IMR-90 (cell line): ENCODE measurements around the gene PPP1R12B. TPM values are rescaled to one million over a fixed set of nuclear protein-coding genes. Genes with fewer than 3 reads are reported as not detected.
"Not testable (repeated sequence)": the region's sequence is repeated elsewhere in the genome, so short reads cannot be mapped to it uniquely, and the experiment has no call there.

Source experiments
- ATAC-seq: fragments of 200-7000 bp; cut with Tn5 transposase; 2 replicates; pipeline ENCODE4 v1.9.1; 2020; ENCODE audit warnings: low read depth, mild to moderate bottlenecking, moderate library complexity
- BruUV-seq: library from RNA; stranded (reverse); fragments of 400-500 nt; replicated peaks from 2 replicates; lab custom pipeline; 2021; lab: Mats Ljungman, UMichigan
- CTCF ChIA-PET: fragments of 300-600 bp; formaldehyde crosslinking; extraction: SDS; loops from one replicate; lab custom pipeline; 2021; ENCODE audit warnings: antibody characterized with exemption; lab: Yijun Ruan, JAX
- POLR2A ChIA-PET: fragments of 300-600 bp; sonication (Branson Sonifier 250); formaldehyde crosslinking; loops from one replicate; lab custom pipeline; 2022; ENCODE audit warnings: antibody characterized with exemption; ENCODE audit not compliant: unreplicated experiment; lab: Charles Lee
- DNase-seq: peaks from one replicate; pipeline ENCODE4 v3.0.0; 2013
- H2AFZ ChIP-seq: replicated peaks from 2 replicates; pipeline ENCODE3; 2013; ENCODE audit warnings: low read length, mild to moderate bottlenecking; ENCODE audit not compliant: poor library complexity
- H2AK5ac ChIP-seq: 2 replicates; pipeline ENCODE4 v1.6.1; 2013; ENCODE audit warnings: low read depth, low read length, inconsistent platforms
- H2AK9ac ChIP-seq: replicated peaks from 2 replicates; pipeline ENCODE3; 2013; ENCODE audit warnings: mild to moderate bottlenecking, low read depth, low read length, moderate library complexity; ENCODE audit not compliant: poor library complexity
- H2BK120ac ChIP-seq: 2 replicates; pipeline ENCODE4 v1.6.1; 2013; ENCODE audit warnings: low read depth, low read length, inconsistent platforms
- H2BK15ac ChIP-seq: 3 replicates; pipeline ENCODE4 v1.6.1; 2013; ENCODE audit warnings: low read depth, low read length, inconsistent platforms
- H2BK20ac ChIP-seq: 2 replicates; pipeline ENCODE4 v1.6.1; 2013; ENCODE audit warnings: low read depth, mild to moderate bottlenecking, inconsistent platforms, low read length, moderate library complexity
- H2BK5ac ChIP-seq: 2 replicates; pipeline ENCODE4 v1.6.1; 2013; ENCODE audit warnings: mild to moderate bottlenecking, low read depth, low read length, inconsistent platforms; ENCODE audit not compliant: poor library complexity, severe bottlenecking
- H3K14ac ChIP-seq: replicated peaks from 2 replicates; pipeline ENCODE4 v1.6.1; 2013; ENCODE audit warnings: low read depth, low read length, inconsistent platforms
- H3K18ac ChIP-seq: 2 replicates; pipeline ENCODE4 v1.6.1; 2013; ENCODE audit warnings: low read depth, low read length, control low read depth
- H3K23ac ChIP-seq: 2 replicates; pipeline ENCODE4 v1.6.1; 2013; ENCODE audit warnings: low read depth, low read length, inconsistent platforms
- H3K27ac ChIP-seq: 2 replicates; pipeline ENCODE4 v1.5.1; 2013; ENCODE audit warnings: mild to moderate bottlenecking, control low read depth, low read length; ENCODE audit not compliant: insufficient read depth
- H3K27me3 ChIP-seq: 2 replicates; pipeline ENCODE4 v1.6.1; 2013; ENCODE audit warnings: low read length; ENCODE audit not compliant: control insufficient read depth, insufficient read depth
- H3K36me3 ChIP-seq: 2 replicates; pipeline ENCODE4 v1.6.1; 2013; ENCODE audit warnings: low read length, mixed read lengths; ENCODE audit not compliant: control insufficient read depth, insufficient read depth
- H3K4ac ChIP-seq: 2 replicates; pipeline ENCODE4 v1.6.1; 2013; ENCODE audit warnings: low read depth, low read length, inconsistent platforms
- H3K4me1 ChIP-seq: 2 replicates; pipeline ENCODE4 v1.6.1; 2013; ENCODE audit warnings: low read length, mixed read lengths; ENCODE audit not compliant: control insufficient read depth, insufficient read depth
- H3K4me2 ChIP-seq: 2 replicates; pipeline ENCODE4 v1.6.1; 2013; ENCODE audit warnings: low read depth, mild to moderate bottlenecking, control low read depth, low read length, moderate library complexity
- H3K4me3 ChIP-seq: 2 replicates; pipeline ENCODE4 v1.5.1; 2013; ENCODE audit warnings: low read depth, mild to moderate bottlenecking, control low read depth, low read length, moderate library complexity; ENCODE audit not compliant: insufficient read depth
- H3K56ac ChIP-seq: 2 replicates; pipeline ENCODE4 v1.6.1; 2013; ENCODE audit warnings: low read length, inconsistent platforms; ENCODE audit not compliant: insufficient read depth; ENCODE audit errors: extremely low read depth
- H3K79me1 ChIP-seq, 2 experiments: 2 replicates each; pipeline ENCODE4 v1.6.1; 2013; ENCODE audit warnings: low read length in 2 of 2, inconsistent platforms in 1 of 2, low read depth in 1 of 2
- H3K9ac ChIP-seq: 2 replicates; pipeline ENCODE4 v1.6.1; 2013; ENCODE audit warnings: low read depth, low read length, control low read depth
- H3K9me1 ChIP-seq: 2 replicates; pipeline ENCODE4 v1.6.1; 2013; ENCODE audit warnings: low read length, inconsistent platforms; ENCODE audit not compliant: insufficient read depth
- H3K9me3 ChIP-seq: 2 replicates; pipeline ENCODE4 v1.6.1; 2013; ENCODE audit warnings: low read length; ENCODE audit not compliant: control insufficient read depth, insufficient read depth
- H4K20me1 ChIP-seq: 2 replicates; pipeline ENCODE4 v1.6.1; 2013; ENCODE audit warnings: low read length, inconsistent platforms; ENCODE audit not compliant: insufficient read depth
- H4K5ac ChIP-seq: 2 replicates; pipeline ENCODE4 v1.6.1; 2013; ENCODE audit warnings: mild to moderate bottlenecking, low read depth, low read length, control low read depth
- H4K8ac ChIP-seq, 2 experiments: 2 replicates each; pipeline ENCODE4 v1.6.1; 2013; ENCODE audit warnings: low read depth in 2 of 2, low read length in 2 of 2, control low read depth in 1 of 2, inconsistent platforms in 1 of 2
- H4K91ac ChIP-seq: 2 replicates; pipeline ENCODE4 v1.6.1; 2013; ENCODE audit warnings: low read depth, low read length, inconsistent platforms; ENCODE audit not compliant: insufficient read depth
- WGBS, 2 experiments: methylation state at CpG; one replicate each; pipeline versions ENCODE4 v1.1.5 to v1.1.7; 2013; ENCODE audit warnings: missing lambda C conversion rate in 2 of 2; ENCODE audit not compliant: insufficient read length in 1 of 2; ENCODE audit errors: extremely low coverage in 2 of 2; 5-methylcytosine and 5-hydroxymethylcytosine counted together
- dilution Hi-C: fragments of 300-500 bp; cut with HindIII; formaldehyde crosslinking; loops from one replicate; pipeline ENCODE4 v1.14.3; 2018; ENCODE audit warnings: low sequenced_read_pairs; ENCODE audit not compliant: unreplicated experiment
- in situ Hi-C: fragments of 300-500 bp; cut with MboI; formaldehyde crosslinking; loops from 3 replicates; pipeline ENCODE4 v1.14.3; 2019; ENCODE audit warnings: low sequenced_read_pairs, inconsistent platforms, mixed read lengths
- intact Hi-C: fragments of 100-400 bp; cut with micrococcal nuclease; formaldehyde crosslinking; loops from 2 replicates; pipeline ENCODE4 v1.10.0; 2022
- polyA plus RNA-seq, 3 experiments: library from polyadenylated mRNA; depleted of rRNA; stranded (reverse); fragments of >200 nt; gene quantifications; 2 replicates each; pipeline ENCODE4 v1.2.3, GENCODE V29; 2012; ENCODE audit warnings: low replicate concordance in 1 of 3
- total RNA-seq: library from RNA; depleted of rRNA; stranded (reverse); fragments of >200 nt; gene quantifications from 2 replicates; pipeline ENCODE4 v1.2.3, GENCODE V29; 2012

Gene PPP1R12B
- total and polyA plus RNA-seq, 2 of the 4 experiments (the other 2 are of a cell fraction): 8.5 to 12.0 TPM

DNA sequence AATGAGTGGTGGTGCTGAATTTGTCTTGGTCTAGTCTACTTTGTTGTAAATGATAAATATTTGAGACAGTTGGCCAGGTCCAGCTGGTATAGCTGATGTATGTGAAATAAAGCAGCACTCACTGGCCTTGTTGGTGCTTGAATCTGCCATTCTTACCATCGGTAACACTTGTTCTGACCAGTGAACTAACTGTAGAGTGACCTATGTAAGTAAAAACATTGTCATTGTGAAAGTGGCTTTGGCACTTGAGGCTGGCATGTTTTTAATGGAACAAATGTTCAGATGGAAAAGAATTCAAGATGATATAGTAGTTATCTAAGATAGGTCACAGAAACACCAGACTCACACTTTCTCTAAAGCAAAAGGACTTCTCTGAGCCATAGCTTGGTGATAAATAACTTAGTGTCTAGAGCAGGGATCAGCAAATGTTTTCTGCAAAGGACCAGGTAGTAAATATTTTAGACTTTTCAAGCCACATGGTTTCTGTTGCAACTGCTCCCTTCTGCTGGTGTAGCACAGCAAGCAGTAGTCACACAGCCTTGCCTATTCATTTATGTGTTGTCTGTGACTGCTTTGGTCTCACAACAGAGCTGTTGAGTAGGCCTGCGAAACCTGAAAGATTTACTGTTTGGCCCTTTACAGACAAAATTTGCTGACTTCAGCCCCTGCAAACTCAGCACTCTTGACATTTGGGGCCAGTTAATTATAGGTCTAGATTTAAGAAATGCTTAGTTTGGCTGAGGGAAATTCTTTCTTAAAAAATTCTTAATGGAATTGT is 124.0 kb downstream of the PPP1R12B start:
- H2BK120ac ChIP-seq, in situ Hi-C loops, ATAC-seq, H4K91ac ChIP-seq, H2BK20ac ChIP-seq, H2BK5ac ChIP-seq, H2AK5ac ChIP-seq, H3K79me1 ChIP-seq, H4K20me1 ChIP-seq, H2AK9ac ChIP-seq, H3K36me3 ChIP-seq, H3K27ac ChIP-seq, H3K56ac ChIP-seq, BruUV-seq, H3K4ac ChIP-seq, H3K4me3 ChIP-seq, H3K9ac ChIP-seq, H3K18ac ChIP-seq, DNase-seq, H4K5ac ChIP-seq, H4K8ac ChIP-seq, H3K4me2 ChIP-seq, H3K9me3 ChIP-seq, H2AFZ ChIP-seq, H3K27me3 ChIP-seq, H3K4me1 ChIP-seq, H3K9me1 ChIP-seq, H3K23ac ChIP-seq, intact Hi-C loops, H3K14ac ChIP-seq, dilution Hi-C loops: not testable (repeated sequence)
- ChIA-PET CTCF (interaction anchor here (0.6 kb wide), 1 partner anchor 129 kb away, joined by 3 read pairs; no protein-coding TSS in a partner anchor), POLR2A (interaction anchor here (0.6 kb wide), 1 partner anchor 308 kb away, joined by 7 read pairs; no protein-coding TSS in a partner anchor)
- 100% methylated on average over 1 of the region's 2 CpGs; no CpG with 5 or more reads in 1 of the 2 experiments for WGBS, 2 experiments
- 0 out of 3 replicates have a peak overlapping the region, but pooled peaks have one; percentile 29 for H2BK15ac ChIP-seq

DNA sequence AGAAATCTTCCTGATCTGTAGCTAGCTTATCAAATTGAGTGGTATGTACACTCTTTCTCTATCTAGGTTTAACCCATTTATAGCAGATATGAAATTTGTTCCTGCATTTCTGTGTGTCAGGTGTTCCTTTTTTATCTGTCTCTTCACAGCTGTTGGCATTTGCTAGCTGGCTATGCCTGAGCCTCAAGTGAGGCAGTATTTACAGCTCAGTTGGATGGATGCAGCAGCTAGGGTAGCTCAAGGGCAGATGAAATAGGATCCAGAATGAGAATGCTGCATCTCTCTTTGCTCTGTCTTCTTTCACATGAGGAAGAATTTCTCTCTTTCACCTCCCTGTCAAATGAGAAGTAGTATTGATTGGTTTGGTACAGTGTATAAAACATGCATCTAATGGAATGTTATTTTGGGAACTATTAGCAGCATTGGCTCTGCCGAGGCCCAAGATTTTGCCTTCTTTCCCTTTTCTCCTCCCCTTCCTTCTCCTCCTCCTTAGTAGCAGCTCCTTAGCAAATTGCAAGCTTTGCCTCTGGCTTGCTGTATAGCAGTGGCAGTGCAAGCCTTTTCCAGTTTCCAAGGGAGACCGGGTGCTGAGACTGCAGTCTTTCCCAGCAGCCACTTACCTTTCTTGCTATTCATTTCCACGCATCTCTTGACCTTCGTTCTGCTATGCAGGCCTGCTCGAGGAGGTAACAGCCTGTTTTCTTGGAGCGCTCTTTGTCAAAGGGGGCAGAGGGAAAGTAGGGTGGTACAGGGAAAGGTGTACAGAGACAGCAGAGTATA is 125.0 kb downstream of the PPP1R12B start:
- POLR2A ChIA-PET, H2BK20ac ChIP-seq, H3K27ac ChIP-seq, dilution Hi-C loops, H3K9ac ChIP-seq, H3K79me1 ChIP-seq, H3K4me2 ChIP-seq, BruUV-seq, H4K5ac ChIP-seq, H2BK15ac ChIP-seq, H3K9me1 ChIP-seq, intact Hi-C loops, DNase-seq, H3K18ac ChIP-seq, H3K4me3 ChIP-seq, in situ Hi-C loops, H3K23ac ChIP-seq, H3K56ac ChIP-seq, H3K4me1 ChIP-seq, H4K20me1 ChIP-seq, H2AFZ ChIP-seq, ATAC-seq, H2BK120ac ChIP-seq, H4K91ac ChIP-seq, H3K27me3 ChIP-seq, H4K8ac ChIP-seq, H2AK9ac ChIP-seq, H3K36me3 ChIP-seq, H3K4ac ChIP-seq, H3K9me3 ChIP-seq, H2AK5ac ChIP-seq, H3K14ac ChIP-seq, H2BK5ac ChIP-seq: not testable (repeated sequence)
- CTCF ChIA-PET: interaction anchor here (0.6 kb wide), 1 partner anchor 129 kb away, joined by 3 read pairs; no protein-coding TSS in a partner anchor
- WGBS, 2 experiments: no CpG with 5 or more reads among the region's 6 CpGs
